HEK293T (cell line): ENCODE data around the gene PRICKLE4.

Experiments
- ARNT ChIP-seq: fragments of 450-650 bp; IDR thresholded peaks from 2 replicates; pipeline ENCODE4 v1.6.1; 2017; ENCODE audit warnings: mild to moderate bottlenecking
- BHLHE40 ChIP-seq: fragments of 450-650 bp; IDR thresholded peaks from 2 replicates; pipeline ENCODE4 v1.6.1; 2016; ENCODE audit warnings: mild to moderate bottlenecking, moderate library complexity, borderline replicate concordance
- ELF4 ChIP-seq: fragments of 450-650 bp; IDR thresholded peaks from 2 replicates; pipeline ENCODE4 v1.6.1; 2017; ENCODE audit warnings: antibody characterized with exemption
- FOXA1 ChIP-seq: fragments of 450-650 bp; IDR thresholded peaks from 2 replicates; pipeline ENCODE4 v1.6.1; 2016; ENCODE audit warnings: mild to moderate bottlenecking
- FOXK2 ChIP-seq: fragments of 450-650 bp; IDR thresholded peaks from 2 replicates; pipeline ENCODE4 v1.6.1; 2016; ENCODE audit warnings: mild to moderate bottlenecking
- FOXM1 ChIP-seq: fragments of 450-650 bp; IDR thresholded peaks from 2 replicates; pipeline ENCODE4 v1.6.1; 2017; ENCODE audit warnings: mild to moderate bottlenecking, borderline replicate concordance
- HDGF ChIP-seq: fragments of 450-650 bp; IDR thresholded peaks from 2 replicates; pipeline ENCODE4 v1.6.1; 2017; ENCODE audit warnings: antibody characterized with exemption, borderline replicate concordance
- L3MBTL2 ChIP-seq: fragments of 450-650 bp; conservative IDR thresholded peaks from 2 replicates; pipeline ENCODE4 v1.6.1; 2016; ENCODE audit warnings: mild to moderate bottlenecking
- LEF1 ChIP-seq: fragments of 450-650 bp; IDR thresholded peaks from 2 replicates; pipeline ENCODE4 v1.6.1; 2017; ENCODE audit warnings: mild to moderate bottlenecking, borderline replicate concordance
- NFRKB ChIP-seq: fragments of 450-650 bp; IDR thresholded peaks from 2 replicates; pipeline ENCODE4 v1.6.1; 2016; ENCODE audit warnings: mild to moderate bottlenecking, moderate library complexity
- PKNOX1 ChIP-seq: fragments of 450-650 bp; IDR thresholded peaks from 2 replicates; pipeline ENCODE4 v1.6.1; 2016
- SP1 ChIP-seq: fragments of 450-650 bp; IDR thresholded peaks from 2 replicates; pipeline ENCODE4 v1.6.1; 2017
- SUZ12 ChIP-seq: fragments of 450-650 bp; IDR thresholded peaks from 2 replicates; pipeline ENCODE4 v1.6.1; 2016; ENCODE audit warnings: mild to moderate bottlenecking
- ZNF384 ChIP-seq: fragments of 450-650 bp; IDR thresholded peaks from 2 replicates; pipeline ENCODE4 v1.6.1; 2016

DNA sequence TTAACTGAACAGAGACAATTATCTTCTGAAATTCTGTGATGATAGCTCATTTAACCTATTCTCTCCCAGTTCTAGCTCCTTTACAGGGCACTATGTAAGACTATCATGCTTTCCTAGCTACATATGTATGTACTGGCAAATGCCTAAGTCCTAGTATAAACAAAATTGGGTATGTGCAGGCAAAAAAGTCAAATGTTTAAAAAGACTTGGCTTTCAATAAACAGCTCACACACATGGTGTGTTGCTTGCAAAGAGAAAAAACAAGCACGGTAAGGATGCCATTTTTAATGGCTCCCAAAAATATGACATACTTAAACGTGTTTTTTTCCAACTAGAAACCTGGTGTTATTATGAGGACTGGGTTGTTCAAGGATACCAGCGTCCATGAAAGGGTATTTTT is 51.7 kb downstream of the PRICKLE4 start:
- TF ChIP-seq FOXA1: no peak
- no peak for TF ChIP-seq ELF4
- TF ChIP-seq HDGF: no peak
- TF ChIP-seq ARNT: no peak
- TF ChIP-seq SP1: no peak
- no peak for TF ChIP-seq PKNOX1
- TF ChIP-seq FOXK2: no peak
- no peak for TF ChIP-seq ZNF384
- no peak for TF ChIP-seq SUZ12
- TF ChIP-seq LEF1: no peak
- no peak for TF ChIP-seq FOXM1
- TF ChIP-seq NFRKB: no peak
- TF ChIP-seq L3MBTL2: no peak
- TF ChIP-seq BHLHE40: no peak
